Ectodermal cell (in vitro differentiated cells): ENCODE measurements around the gene OMP.
A peak's percentile ranks its signal among the peaks of the same experiment; 100 is the strongest.

Source experiments
- H3K27ac ChIP-seq: 2 replicates; pipeline ENCODE4 v1.7.0; 2013; ENCODE audit warnings: mild to moderate bottlenecking, low read depth, low read length; ENCODE audit not compliant: insufficient read depth, poor library complexity, severe bottlenecking
- H3K27me3 ChIP-seq: 2 replicates; pipeline ENCODE4 v1.7.0; 2013; ENCODE audit warnings: mild to moderate bottlenecking, low read length; ENCODE audit not compliant: insufficient read depth, control insufficient read depth, poor library complexity, severe bottlenecking
- H3K36me3 ChIP-seq: one replicate; pipeline ENCODE4 v1.7.0; 2013; ENCODE audit warnings: low read length; ENCODE audit not compliant: control insufficient read depth, insufficient read depth
- H3K4me1 ChIP-seq: one replicate; pipeline ENCODE4 v1.7.0; 2013; ENCODE audit warnings: low read length; ENCODE audit not compliant: control insufficient read depth, insufficient read depth
- H3K4me3 ChIP-seq: 2 replicates; pipeline ENCODE4 v1.7.0; 2013; ENCODE audit warnings: low read depth, low read length, control low read depth; ENCODE audit not compliant: insufficient read depth
- H3K9me3 ChIP-seq: 2 replicates; pipeline ENCODE4 v1.7.0; 2013; ENCODE audit warnings: mild to moderate bottlenecking, low read length, moderate library complexity; ENCODE audit not compliant: control insufficient read depth
- WGBS, 2 experiments: methylation state at CpG; one replicate each; pipeline ENCODE4 v1.1.7; 2013; ENCODE audit warnings: missing lambda C conversion rate in 2 of 2; 5-methylcytosine and 5-hydroxymethylcytosine counted together

OMP gene

DNA sequence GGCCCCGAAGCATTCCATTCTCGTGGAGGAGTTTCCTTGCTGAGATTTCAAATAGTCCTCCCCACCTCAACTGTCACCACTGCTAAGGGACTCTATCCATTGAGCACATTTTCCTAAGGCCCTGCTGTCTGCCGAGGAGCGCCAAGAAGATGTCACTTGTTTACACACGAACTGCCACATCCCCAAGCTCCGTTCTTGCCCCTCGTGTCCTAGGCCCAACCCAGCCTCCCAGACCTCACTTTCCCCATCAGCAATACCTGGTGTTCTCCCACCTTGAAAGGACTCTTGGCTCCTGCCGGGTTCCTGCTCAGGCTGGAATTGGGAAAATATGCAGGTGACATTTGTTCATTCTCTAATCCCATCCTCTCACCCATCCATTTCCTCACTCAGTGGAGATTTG is 21.4 kb downstream of the OMP start:
- no peaks in the 10 kb centered on the region for H3K9me3 ChIP-seq
- H3K27ac ChIP-seq, result no peak overlapping the region
- 93 to 96% methylated on average over 8 of the region's 8 CpGs for WGBS, 2 experiments
- peaks cover 10% of the 10 kb centered on the region for H3K4me1 ChIP-seq
- H3K36me3 ChIP-seq, result no peaks in the 10 kb centered on the region
- H3K27me3 ChIP-seq, result no peaks in the 10 kb centered on the region
- H3K4me3 ChIP-seq, result no peak overlapping the region

- WGBS, 2 experiments, result 90 to 94% methylated on average over 6 of the region's 6 CpGs
- Histone ChIP-seq H3K4me3 (no peak overlapping the region), H3K9me3 (no peaks in the 10 kb centered on the region), H3K27ac (no peak overlapping the region), H3K36me3 (no peaks in the 10 kb centered on the region), H3K4me1 (peaks cover 10% of the 10 kb centered on the region), H3K27me3 (no peaks in the 10 kb centered on the region)
These were observed 21.8 kb downstream of the OMP start for GRCh38 chr11:77124488-77124887.

GRCh38 chr11:77125191-77125590 is 22.6 kb downstream of the OMP start:
- peaks cover 10% of the 10 kb centered on the region for H3K4me1 ChIP-seq
- H3K36me3 ChIP-seq, result no peaks in the 10 kb centered on the region
- H3K9me3 ChIP-seq, result no peaks in the 10 kb centered on the region
- H3K4me3 ChIP-seq, result no peak overlapping the region
- WGBS, 2 experiments, result 84 to 92% methylated on average over 6 of the region's 6 CpGs
- no peak overlapping the region for H3K27ac ChIP-seq
- no peaks in the 10 kb centered on the region for H3K27me3 ChIP-seq

GRCh38 chr11:77125695-77126094 is 23.1 kb downstream of the OMP start:
- 92 to 95% methylated on average over 4 of the region's 4 CpGs for WGBS, 2 experiments
- Histone ChIP-seq H3K4me1 (peaks cover 10% of the 10 kb centered on the region), H3K27ac (no peak overlapping the region), H3K27me3 (no peaks in the 10 kb centered on the region), H3K4me3 (no peak overlapping the region), H3K9me3 (no peaks in the 10 kb centered on the region), H3K36me3 (no peaks in the 10 kb centered on the region)

GRCh38 chr11:77126156-77126775 is 23.6 kb downstream of the OMP start:
- Histone ChIP-seq H3K4me1 (peaks cover 10% of the 10 kb centered on the region), H3K4me3 (no peak overlapping the region), H3K9me3 (no peaks in the 10 kb centered on the region), H3K36me3 (no peaks in the 10 kb centered on the region), H3K27ac (no peak overlapping the region), H3K27me3 (no peaks in the 10 kb centered on the region)
- 86 to 89% methylated on average over 17 of the region's 17 CpGs for WGBS, 2 experiments

DNA sequence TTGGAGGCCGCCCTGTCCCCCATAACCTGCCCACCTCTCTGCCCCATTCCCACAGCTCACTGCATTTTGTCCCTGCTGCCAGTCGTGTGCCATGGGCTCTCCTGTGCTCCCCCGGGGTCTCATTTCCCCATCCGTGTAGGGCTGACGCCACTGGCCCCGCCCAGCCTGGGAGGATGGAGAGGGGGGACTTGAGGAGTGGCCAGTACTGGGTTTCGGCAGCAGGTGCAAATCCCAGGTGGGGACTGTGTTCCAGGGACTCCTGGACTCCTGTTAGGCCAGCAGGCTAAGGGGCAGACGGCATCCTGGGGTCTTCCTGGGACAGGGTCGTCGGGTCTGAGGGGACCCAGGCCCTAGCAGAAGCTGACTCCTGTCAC is 24.2 kb downstream of the OMP start:
- H3K4me3 ChIP-seq, result peak overlapping the region; percentile 36

GRCh38 chr11:77127235-77127911 is 24.7 kb downstream of the OMP start:
- Histone ChIP-seq H3K4me3 (peak overlapping the region; percentile 36), H3K27ac (no peak overlapping the region), H3K27me3 (no peaks in the 10 kb centered on the region), H3K9me3 (no peaks in the 10 kb centered on the region), H3K36me3 (no peaks in the 10 kb centered on the region), H3K4me1 (peaks cover 10% of the 10 kb centered on the region)
- 7% methylated on average over 27 of the region's 27 CpGs for WGBS, 2 experiments

More for the DNA sequence above, 24.2 kb downstream of the OMP start:
- Histone ChIP-seq H3K36me3 (no peaks in the 10 kb centered on the region), H3K9me3 (no peaks in the 10 kb centered on the region), H3K27ac (no peak overlapping the region), H3K4me1 (peaks cover 10% of the 10 kb centered on the region), H3K27me3 (no peaks in the 10 kb centered on the region)
- 19 to 23% methylated on average over 10 of the region's 10 CpGs for WGBS, 2 experiments

- Histone ChIP-seq H3K27ac (no peak within 1 kb of the TSS), H3K27me3 (no peaks in the 10 kb centered on the region), H3K4me1 (peaks cover 10% of the 10 kb centered on the region), H3K9me3 (no peaks in the 10 kb centered on the region), H3K36me3 (no peaks in the 10 kb centered on the region), H3K4me3 (peak within 1 kb of the TSS; percentile 36)
- 49 to 52% methylated on average over 20 of the region's 20 CpGs for WGBS, 2 experiments
These were observed 25.5 kb downstream of the OMP start, which contains the start of gene MYO7A for GRCh38 chr11:77127920-77128691. MYO7A (plus strand) TSS chr11:77128246; CDS start chr11:77130635, 2,389 bp downstream.

- Histone ChIP-seq H3K4me1 (peaks cover 10% of the 10 kb centered on the region), H3K4me3 (no peak overlapping the region), H3K9me3 (no peaks in the 10 kb centered on the region), H3K27me3 (no peaks in the 10 kb centered on the region), H3K36me3 (no peaks in the 10 kb centered on the region), H3K27ac (no peak overlapping the region)
- WGBS, 2 experiments, result 93 to 96% methylated on average over 11 of the region's 11 CpGs
These were observed 26.6 kb downstream of the OMP start for GRCh38 chr11:77129069-77129841.
